GM18508 (cell line): ENCODE measurements around the gene SHISAL2B.
"Not testable (repeated sequence)": the region's sequence is repeated elsewhere in the genome, so short reads cannot be mapped to it uniquely, and the experiment has no call there.

Experiments used
- ATAC-seq: cut with Tn5 transposase; IDR thresholded peaks from one replicate; pipeline ENCODE4 v1.9.1; 2021; ENCODE audit warnings: moderate number of reproducible peaks; ENCODE audit not compliant: insufficient read depth, unreplicated experiment

The SHISAL2B gene

DNA sequence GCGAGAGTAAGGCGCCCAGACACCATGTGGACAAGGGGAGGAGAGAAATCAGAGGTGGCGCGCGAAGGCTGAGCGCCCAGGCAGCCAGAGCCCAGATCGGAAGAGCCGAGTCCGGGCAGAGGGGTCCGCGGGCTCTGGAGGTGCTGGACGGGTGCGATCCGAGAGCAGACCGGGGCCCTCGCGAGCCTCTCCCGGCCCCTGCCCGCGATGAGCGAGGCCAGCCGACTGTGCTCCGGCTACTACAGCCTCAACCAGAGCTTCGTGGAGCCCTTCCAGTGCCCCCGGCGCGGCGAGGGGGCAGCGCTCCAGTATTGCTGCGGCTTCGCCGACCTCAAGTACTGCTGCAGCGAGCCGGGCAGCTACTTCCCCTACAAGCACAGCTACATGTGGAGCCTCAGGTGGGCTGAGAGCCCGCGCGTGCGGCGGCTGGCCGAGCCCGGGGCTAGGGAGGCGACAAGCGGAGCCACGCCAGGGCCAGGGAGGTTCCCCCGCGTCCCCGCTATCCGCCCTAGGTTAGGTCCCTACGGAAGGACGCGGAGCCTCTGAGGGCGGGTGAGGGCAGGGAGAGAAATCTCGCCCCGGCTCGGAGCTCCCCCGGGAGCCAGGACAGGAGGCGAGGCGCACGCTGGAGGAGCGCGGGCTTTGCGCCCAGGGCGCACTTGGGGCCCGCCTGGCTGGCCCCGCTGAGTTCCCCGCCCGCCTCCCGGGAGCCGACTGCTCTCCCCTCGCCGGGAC, at the start of gene SHISAL2B:
Gene SHISAL2B (plus strand): TSS at position 87 of the 735 bp plus-strand sequence. CDS start 121 bp downstream, at position 208.
- ATAC-seq = no peak

DNA sequence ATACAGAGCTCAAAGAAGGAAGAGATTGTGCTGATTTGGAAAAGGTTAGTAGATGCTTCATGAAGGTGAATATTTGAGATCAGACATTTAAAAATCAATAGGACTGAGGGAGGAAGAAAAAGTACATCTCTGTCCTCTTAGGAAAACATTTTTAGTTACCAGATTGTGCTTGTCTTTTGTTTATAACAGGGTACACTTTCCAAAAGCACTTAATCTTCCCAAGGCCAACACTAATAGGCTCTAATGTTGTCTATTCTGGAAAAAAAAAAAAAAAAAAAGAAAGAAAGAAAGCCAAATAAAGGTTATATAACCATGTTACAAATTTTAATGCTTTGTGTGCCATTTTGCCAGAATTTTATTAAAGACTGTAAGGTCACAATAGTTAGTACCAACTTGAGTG, 45.5 kb upstream of the SHISAL2B start:
- ATAC-seq = no peak

DNA sequence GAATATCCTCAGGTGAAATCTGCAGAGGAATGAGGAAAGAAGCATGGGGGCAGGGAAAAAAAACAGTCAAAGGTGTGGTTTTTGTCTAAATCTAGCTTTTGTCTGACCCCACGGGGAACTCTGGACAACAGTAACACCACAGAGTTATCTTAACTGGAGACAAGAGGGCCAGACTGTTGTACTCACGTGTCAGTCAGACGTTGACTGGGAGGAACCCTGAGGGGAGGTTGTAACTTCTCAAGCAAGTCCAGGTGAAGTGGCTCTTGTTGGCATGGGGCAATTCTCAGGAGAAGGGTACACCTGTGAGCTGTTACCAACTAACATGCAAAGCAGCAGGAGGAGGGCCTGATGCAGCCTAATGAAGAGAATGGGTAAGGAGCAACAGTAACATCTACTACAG, 44.1 kb upstream of the SHISAL2B start:
- ATAC-seq = no peak

DNA sequence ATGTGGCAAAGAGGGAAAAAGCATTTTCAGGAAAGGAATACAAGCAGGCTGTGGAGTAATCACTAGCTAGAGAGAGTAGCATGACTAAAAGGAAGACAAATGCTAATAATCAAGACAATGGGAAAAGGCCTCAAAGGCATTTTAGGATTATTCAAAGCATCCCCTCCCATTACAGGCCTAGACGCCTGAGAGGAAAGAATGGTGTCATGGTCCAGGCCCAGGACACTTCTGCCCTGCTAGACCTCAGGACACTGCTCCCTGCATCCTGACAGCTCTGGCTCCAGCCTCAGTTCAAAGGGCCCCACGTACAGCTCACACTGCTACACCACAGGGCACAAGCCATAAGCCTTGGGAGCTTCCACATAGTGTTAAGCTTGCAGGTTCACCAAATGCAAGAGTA, 40.8 kb upstream of the SHISAL2B start:
- no peak for ATAC-seq

DNA sequence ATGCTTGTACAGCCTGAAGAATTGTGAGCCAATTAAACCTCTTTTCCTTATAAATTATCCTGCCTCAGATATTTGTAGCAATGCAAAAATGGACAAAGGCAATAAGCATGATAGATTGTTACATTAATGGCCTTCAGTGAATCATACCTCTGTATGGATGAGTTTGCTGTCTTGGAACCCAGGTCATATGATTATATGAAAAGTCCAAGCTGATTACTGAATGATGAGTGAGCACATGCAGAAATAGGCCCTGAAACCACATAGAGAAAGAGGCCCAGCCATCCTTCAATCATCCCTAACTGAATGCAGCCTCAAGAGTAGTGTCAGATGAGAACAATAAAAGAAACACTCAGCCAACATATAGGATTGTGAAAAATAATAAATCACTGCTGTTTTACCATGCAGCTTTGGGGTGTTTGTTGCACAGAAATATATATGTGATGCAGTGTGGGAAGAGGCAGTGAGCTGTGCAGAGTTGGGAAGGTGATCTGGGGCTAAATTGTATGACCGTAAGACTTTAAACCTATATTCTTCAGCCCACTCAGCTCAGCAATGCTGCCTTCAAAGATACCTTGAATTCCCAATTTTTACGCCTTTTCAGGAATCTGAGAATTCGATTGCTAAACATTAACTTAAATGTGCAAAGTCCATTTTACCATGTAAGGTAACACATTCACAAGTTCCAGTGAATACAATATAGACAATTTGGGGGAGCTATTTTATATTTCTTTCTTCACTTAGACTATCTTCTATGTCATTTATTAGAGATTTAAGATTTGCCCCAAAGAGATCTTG, 36.3 kb upstream of the SHISAL2B start:
- no peak for ATAC-seq

DNA sequence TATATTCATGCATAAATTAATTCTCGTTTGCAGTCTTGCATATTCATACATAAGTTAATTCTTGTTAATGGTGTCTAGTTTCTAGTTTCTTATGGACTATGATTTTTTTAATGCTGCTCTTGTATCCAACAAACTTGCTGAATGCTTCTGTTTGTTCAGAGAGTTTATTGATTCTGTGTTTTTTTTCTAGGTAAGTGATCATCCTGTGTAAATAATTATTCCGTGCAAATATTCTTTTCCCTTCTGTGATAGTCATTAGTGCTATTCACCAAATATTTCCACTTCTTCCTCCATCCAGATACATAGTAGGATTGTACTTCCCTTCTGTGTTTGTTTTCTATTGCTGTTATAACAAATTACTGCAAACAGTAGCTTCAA, 35.8 kb upstream of the SHISAL2B start:
- ATAC-seq = no peak

DNA sequence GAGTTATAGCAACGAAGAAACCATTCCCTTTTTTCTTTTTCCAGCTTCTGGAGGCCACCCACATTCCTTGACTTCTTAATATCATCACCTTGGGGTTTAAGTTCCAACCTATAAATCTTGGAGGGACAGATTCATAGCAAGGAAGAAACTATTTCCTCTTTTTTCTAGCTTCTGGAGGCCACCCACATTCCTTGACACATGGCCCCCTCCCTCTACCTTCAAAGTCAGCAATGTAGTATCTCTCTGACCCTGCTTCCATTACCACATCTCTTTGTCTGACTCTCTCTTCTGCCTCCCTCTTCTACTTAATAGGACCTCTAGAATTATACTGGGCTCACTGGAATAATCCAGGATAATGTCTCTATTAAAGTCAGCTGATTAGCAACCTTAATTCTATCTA, 34.7 kb upstream of the SHISAL2B start:
- ATAC-seq = no peak

DNA sequence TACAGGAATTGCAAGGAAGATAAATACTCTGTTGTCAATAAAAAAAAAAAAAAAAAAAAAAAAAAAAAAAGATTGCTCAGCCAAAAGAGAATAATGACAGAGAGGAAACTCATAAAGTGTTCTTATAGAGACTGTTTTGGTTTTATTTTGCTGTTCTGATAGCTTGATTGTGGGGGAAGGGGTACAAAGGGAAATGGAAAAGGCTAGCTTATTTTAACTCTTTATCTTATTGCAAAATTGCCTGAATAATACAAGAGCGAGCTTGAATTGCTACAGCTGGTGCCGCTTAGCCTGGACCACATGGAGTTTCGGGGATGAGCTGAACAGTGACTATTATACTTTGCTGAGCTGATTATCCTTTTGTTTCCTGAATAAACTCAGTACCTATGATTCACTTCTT, 31.0 kb upstream of the SHISAL2B start:
- no peak for ATAC-seq

DNA sequence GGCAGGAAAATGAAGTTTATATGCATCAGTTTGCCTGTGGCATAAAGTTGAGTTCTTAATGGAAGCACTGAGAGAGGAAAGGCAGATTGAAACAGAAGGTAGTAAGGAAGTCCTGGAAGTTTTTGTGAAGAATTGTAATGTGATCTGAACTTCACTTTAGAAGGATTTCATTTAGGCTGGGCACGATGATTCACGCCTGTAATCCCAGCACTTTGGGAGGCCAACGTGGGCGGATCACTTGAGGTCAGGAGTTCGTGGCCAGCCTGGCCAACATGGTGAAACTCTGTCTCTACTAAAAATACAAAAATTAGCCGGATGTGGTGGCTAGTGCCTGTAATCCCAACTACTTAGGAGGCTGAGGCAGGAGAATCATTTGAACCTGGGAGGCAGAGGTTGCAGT, 27.1 kb upstream of the SHISAL2B start:
- not testable (repeated sequence) for ATAC-seq

DNA sequence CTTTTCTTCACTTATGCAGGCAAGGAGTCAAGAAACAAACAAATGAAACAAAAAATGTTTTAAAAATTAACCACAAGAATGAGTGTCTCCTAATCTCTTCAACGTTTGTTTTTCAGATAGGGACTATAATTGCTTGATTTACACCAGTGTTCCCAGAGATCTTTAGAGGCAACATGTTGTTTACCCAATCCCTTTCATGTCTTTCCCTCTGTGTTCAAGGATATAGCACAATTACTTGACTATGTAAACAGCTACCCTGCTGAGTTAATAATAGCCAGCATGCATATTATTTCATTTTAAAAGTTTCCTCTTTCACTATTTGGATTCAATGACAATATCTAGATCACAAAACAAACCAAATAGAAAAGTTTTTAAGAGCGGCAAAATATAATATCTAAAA, 25.1 kb upstream of the SHISAL2B start:
- ATAC-seq = no peak

DNA sequence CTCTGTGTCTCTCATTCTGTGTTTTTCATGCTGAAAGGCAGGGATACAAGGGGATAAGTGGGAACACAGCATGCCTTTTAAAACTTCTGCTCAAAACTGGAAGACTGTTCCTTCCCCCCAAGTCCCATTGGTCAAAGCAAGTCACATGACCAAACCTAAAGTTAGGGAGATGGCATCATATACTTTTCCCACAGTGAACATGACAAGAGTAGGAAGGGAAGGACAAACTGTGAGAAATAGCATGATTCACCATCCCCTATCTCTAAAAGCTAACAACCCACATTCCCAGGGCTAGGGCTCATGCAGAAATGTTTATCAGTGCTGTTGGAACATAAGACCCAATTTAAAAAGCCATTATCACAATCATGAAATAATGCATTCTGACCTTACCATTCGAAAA, 24.2 kb upstream of the SHISAL2B start:
- no peak for ATAC-seq

DNA sequence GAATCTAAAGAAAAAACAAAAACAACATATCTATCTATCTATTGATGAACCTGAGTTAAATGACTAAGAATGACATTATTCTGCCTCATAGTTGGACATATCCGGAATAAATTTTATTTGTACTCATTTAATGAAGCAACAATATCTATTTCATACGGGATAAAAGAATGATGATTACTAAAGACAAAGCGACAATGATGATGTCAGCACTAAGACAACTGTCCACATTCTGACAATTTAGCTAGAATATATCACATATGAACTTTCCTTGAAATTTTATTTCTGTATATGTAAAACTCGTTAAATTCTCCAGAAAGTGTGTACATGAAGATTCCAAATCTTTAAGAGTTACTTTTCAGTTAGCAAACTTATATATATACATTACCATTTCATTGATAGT, 23.2 kb upstream of the SHISAL2B start:
- ATAC-seq = no peak

DNA sequence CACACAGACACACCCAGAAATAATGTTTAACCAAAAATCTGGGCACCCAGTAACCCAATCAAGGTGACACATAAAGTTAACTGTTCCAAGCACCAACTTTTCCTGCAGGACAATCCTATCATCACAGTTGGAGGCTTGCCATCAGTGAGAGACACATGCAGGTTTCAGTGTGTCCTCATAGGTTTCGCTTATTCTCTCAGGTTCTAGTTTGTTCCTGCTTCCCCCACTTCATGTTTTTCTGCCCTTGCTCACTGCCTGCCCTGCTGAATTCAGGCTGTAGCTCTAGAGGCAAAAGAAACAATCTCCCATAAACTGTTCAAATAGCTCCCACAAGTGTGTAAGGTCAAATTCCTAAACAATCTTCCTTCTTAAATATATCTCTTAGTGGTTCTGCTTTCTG, 20.0 kb upstream of the SHISAL2B start:
- ATAC-seq = no peak

DNA sequence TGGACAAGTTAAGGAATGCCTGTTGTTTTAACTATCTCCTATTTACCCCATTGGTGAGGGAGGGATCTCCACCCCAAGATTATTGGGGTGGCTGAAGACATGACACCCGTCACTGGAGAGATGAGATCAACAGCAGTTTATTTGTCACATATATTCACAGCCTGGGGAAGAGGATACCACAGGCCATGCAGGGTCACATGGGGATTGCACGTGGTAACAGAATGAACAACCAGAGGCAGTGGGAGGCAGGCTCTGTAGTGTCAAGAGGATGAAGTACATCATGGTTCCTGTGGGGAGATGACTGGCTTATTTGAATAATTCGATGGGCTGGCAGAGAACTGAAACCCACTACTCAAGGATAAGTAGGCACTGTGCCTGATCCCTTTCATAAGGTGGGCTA, 18.6 kb upstream of the SHISAL2B start:
- ATAC-seq = no peak

DNA sequence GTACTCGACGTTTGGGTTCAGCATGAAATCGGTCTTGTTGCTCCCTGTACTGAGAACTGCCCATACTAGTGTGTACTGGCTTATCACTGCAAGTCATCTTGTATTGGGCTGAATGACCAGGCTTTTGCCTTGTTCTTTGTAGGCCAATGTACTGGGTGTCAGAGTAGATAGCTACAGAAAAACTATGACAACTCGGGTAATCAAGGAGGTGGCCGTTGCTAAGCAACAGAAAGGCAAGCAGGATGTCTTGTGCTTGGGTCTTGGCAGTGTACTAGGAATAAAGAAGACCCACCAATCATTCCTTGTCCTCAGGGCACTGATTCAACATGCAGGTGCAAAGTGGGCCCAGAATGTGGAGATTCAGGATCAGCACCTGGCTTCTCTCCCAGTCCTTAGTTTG, 11.9 kb upstream of the SHISAL2B start:
- ATAC-seq = no peak

DNA sequence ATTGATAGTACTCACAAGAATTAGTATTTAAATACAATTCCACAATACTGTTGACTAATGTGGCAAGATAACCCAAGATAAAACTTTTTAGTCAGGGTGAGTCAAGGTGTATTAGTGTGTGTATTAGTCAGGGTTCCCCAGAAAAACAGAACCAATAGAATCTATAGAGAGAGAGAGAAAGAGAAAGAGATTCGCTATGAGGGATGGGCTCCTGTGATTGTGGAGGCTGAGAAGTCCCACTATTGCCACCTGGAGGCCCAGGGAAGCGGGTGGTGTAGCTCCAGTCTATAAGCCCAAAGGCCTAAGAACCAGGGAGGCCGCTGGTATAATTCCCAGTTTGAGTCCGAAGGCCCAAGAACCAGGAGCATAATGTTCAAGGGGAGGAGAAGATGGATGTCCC, 10.0 kb upstream of the SHISAL2B start:
- ATAC-seq = no peak

DNA sequence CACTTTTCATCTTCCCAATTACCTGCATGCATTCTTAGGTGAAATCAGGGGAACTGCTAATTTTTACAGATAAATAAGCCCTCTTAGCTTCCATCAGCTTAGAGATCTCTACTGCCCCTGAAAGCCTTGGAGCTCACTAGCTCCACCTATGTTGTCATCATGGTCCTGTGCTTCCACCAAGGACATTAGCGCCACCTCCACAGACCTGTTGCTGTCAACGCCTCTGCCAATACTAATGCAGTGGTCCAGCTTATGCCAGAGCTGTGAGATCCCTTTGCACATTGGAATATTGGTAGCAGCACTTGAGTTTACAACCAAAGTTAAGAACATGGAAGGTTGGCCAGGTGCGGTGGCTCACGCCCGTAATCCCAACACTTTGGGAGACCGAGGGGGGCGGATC, 7.7 kb upstream of the SHISAL2B start:
- ATAC-seq = no peak

DNA sequence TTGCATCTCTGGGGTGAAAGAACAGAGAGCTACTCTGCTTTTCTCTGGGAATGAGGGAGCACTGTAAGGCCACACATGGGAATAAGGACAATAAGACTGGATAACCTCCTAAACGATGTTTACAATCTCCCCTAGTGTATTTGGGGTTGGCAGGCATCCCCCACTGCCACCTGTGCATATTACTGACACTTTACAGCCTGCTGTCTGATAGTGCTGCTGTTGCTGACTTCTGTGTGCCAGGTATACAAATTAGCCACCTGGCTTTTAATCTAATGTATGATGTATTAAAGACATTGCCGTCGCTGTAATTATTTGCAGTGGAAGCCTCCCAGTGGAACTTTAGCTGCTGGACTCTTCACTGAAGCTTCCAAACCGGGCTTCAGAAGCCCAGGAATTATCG, 4.4 kb upstream of the SHISAL2B start:
- no peak for ATAC-seq

DNA sequence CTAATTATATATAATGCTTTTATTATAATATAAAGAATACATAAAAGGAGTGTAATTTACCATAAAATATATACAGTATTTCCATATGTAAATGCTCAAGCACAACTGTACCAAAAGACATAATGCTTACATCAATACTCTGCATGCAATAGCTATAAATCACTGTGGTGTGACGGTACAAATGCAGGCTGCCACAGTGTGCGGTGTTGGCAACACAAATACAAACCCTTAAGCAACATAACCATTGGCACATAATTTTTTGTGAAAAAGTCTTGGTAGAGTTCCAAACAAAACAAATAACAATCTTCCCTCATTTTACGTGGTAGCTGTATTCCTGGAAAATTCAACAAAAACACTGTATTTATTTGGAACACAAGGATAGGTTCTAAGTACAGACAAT, 1.9 kb upstream of the SHISAL2B start:
- ATAC-seq = no peak

DNA sequence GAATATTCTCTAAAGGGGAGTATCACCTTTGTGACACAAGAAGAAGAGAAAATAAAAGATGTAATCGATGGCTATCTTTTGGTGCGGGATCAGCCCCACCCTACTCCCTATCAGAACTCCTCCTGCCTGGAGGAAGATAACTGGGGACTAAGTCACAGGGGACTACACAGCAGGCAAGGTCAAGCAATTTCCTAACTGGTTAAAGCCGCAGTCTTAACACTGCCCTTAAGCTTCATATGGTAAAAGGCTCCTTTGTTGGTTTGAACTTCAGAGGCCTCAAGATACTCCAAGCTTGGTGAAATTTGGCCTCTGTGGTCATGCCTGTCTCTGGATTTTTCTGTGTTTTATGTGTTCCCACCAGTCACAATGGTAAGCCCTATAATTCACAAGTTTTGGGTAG, 1.3 kb upstream of the SHISAL2B start:
- ATAC-seq = no peak

DNA sequence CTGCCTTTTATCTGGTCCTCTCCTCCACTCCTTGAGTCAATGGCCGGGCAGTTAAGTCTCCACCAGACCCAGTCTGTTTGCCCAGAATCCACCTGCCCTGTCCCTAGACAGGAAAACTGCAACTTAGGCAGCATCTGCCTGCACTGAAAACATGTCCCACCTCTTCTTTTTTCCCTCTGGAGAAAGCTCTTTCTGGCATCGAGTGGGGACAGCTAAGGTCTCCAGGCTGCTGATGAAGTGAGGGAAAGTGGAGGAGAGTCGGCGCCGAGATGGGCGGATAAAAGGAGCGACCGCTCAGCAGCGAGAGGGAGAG, 243 bp upstream of the SHISAL2B start:
- ATAC-seq = no peak

DNA sequence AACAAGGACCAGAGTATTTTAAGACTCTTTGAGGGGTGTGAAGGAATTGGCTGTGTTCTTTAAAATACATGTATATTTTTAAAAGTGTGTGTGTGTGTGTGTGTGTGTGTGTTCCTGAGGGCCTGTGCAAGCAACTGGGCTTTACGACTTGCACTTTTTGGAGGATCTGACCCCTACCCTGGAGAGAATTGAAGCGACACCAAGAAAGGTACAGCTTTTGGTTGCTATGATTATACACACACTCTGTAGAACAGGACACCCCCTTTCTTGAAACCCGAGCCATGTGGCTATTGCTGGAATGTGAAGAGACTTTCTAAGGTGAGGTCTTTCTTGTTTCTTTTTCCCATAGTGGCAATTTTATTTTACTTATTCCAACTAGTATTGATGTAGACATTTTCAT, 988 bp downstream of the SHISAL2B start:
- no peak for ATAC-seq
